ENCODE measurements around the gene KIF21A. TPM values are rescaled to one million over a fixed set of nuclear protein-coding genes. Genes with fewer than 3 reads are reported as not detected.
A peak's percentile ranks its signal among the peaks of the same experiment; 100 is the strongest.

The KIF21A gene
- total RNA-seq, 1 donor from 2014 or later, result 55.3 TPM

DNA sequence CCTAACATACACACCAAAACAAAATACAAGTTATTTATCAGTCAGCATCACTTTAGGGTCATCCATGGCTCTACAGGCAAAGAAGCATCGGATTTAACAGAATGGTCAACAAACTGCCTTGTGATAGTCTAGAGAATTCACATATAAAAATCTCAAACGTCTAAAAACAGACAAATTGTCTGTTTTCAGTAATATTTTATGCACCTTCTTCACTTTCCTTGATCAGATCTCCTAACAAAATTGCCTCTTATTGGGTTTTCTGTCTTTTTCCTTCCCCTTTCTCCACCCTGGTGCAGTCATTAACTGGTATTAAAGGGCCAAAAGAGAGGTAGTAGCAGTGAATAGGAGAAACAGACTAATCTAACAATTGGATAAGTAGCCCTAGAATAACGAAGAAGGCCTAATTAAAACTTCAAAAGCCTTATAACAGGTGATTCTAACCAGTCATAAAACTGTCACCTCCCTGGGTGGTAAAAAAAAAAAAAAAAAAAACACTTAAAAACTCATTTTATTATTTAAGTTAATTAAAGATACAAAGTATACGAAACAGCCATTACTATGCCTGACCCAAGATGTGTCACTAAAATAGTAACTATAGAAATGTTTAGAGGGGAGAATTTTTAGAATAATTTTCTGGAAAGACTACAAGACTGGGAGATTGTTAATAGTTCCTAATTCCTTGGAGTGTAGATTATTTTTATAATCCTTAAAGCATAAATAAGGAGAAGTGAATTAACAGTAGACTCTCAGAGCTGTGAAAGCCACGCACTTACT, 1.5 kb downstream of the KIF21A start:
- ATAC-seq, result no peak
- intact Hi-C loops (cut with micrococcal nuclease), result no loop called here

DNA sequence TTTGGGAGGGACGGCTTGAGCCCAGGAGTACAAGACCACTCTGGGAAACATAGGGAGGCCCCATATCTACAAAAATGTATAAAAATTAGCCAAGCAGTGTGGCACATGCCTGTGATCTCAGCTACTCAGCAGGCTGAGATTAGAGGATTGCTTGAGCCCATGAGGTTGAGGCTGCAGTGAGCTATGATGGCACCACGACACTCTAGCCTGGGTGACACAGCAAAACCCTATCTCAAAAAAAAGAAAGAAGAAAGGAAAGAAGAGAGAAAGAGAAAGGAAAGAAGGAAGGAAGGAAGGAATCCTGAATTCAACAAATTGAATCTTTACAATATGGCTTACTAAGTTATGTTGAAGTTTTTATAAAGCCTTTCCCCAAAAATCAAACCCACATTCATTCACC, 2.1 kb downstream of the KIF21A start:
- ATAC-seq, result no peak
- DNase-seq, result no peak
- intact Hi-C loops (cut with micrococcal nuclease), result no loop called here

More for the DNA sequence above, 1.5 kb downstream of the KIF21A start:
- DNase-seq, result no peak

DNA sequence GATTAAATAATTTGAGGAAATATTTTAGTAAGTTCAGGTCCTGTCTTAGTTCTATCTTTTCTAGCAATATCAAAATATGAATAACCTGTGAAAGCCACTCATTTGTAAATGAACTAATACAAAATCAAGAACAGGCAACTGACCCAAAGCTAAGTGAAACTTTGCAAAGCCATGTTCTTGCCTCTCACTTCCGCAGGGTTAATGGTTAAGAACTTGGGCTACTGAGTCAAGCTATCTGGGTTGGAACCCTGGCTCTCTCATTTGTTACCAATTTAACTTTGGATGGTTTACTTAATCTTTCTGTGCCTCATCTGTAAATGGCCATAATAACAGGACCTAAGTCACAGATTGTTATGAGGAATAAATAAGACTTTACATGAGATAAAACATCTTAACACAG, 2.8 kb downstream of the KIF21A start:
- intact Hi-C loops (cut with micrococcal nuclease), result no loop called here
- ATAC-seq (no peak), DNase-seq (no peak)

DNA sequence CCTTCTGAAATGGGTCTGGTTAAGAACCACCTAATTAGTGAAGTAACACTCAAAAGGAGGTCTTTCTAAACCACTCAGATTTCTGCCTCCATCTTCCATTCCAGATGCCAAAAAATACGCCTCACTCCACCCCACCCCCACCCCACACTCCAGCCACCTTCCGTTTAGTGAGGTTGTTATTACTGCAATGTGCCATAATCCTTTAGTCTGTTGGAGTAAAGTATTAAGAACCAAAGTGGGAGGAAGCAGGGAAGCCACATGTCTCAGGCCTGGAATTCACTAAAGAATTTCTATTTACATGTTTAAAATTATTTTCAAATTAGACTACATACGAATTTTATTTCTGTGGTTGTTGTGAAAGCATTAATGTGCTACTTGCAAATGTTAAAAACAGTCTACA, 7.4 kb downstream of the KIF21A start:
- DNase-seq (no peak), ATAC-seq (no peak)
- intact Hi-C loops (cut with micrococcal nuclease), result no loop called here

DNA sequence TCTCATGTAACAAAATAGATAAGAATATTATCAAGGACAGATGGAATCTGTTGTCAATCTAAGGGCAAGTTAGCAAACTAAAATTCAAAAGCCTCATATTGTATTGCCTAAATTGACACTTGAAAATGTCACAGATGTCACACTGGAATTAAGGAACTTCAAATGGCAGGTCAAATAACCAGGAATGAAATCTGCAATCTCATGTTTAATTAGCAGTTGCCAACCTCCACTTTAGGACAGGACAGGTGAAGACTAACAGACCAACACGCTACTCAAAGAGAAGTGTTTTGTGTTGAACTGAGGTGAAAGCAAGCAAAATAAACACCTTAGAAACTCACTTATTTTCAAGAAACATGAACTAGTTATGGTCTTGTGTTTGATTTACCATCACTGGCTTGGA, 11.1 kb downstream of the KIF21A start:
- DNase-seq, result no peak
- intact Hi-C loops (cut with micrococcal nuclease), result no loop called here
- peak; percentile 28 for ATAC-seq

DNA sequence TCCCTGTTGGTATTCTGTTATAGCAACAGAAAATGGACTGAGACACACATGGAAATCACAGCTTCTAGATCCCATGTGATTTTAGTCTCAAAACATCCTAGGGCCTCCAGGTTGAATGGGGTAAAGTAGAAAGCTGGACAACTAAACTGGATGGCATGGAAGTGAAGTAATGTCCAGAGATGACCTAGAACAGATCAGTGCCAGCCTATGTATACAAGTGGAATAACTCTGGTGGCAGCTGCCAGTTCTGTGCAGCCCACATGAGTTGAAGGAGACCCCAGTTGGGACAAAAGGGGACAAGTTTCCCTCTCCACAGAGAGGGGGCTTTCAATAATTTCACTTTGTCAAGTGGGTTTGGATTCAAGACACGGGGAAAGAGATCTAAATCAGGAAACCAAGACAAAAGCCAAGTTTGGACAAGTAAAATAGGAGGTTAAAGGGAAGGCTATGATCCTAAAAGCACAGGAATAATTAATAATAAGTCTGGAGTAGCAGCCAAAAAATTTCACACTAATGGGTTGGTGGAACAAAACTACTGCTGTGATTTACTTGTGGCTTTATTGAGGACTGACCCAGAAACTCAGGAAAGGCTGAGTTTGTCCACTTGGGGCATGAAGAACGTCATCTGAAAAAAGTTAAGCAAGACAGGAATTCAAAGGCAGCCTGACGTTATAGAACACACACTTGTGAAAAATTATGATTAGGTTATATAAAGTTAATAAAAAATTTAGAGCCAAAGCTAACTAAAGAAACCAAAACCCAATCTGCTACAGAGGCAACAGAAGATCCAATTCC, 11.7 kb downstream of the KIF21A start:
- intact Hi-C loops (cut with micrococcal nuclease), result no loop called here
- DNase-seq (no peak), ATAC-seq (peak; percentile 50)

DNA sequence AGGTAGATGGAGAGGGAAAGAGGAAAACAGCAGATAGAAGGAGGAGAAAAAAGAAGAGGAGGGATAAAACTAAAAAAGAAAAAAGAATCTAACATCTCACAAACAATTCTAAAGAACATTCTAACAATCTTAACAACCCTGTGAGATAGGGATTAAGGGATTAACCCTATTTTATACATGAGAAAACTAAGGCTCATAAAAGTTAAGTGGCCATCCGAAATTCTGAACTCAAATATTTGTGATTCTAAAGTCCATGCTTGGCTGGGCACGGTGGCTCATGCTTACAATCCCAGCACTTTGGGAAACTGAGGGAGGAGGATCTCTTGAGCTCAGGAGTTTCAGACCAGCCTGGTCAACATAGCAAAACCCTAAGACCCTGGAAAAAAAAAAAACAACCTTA, 13.1 kb downstream of the KIF21A start:
- ATAC-seq (no peak), DNase-seq (no peak)
- intact Hi-C loops (cut with micrococcal nuclease), result no loop called here

DNA sequence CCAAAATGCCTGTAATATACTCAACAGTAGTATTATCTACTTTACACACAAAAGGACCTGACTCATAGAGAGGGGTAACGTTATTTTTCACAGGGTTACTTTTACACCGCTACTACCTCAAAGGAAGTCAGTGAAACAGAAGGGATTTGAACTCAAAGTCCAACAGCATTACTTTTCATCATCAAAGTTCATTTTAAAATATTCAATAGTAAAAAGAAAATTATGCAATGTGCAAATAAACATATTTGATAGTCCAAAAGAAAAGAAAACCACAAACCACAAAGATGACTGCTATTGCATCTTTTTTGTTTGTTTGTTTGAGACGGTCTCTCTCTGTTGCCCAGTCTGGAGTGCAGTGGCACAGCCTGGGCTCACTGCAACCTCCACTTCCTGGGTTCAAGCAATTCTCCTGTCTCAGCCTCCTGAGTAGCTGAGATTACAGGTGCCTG, 15.5 kb downstream of the KIF21A start:
- intact Hi-C loops (cut with micrococcal nuclease), result no loop called here
- no peak for ATAC-seq
- DNase-seq, result no peak

DNA sequence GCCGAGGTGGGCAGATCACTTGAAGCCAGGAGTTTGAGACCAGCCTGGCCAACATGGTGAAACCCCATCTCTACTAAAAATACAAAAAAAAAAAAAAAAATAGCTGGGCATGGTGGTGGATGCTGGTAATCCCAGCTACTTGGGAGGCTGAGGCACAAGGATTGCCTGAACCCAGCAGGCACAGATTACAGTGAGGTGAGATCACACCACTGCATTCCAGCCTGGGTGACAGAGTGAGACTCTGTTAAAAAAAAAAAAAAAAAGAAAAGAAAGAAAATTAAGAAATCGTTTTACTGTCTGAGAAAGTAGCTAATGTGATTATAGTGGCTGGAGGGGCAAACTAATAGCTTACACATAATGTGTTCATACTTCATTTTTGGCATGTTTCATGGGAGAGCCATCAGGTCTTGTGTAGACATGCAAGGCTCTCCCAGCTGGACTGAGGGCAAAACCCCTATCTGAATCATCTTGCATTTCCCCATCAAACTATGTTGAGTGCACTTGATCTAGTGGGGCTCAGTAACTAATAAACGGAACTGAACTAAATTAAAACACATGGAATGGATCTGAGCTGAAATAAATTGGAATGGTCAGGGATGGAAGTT, 16.2 kb downstream of the KIF21A start:
- ATAC-seq (no peak), DNase-seq (no peak)
- intact Hi-C loops (cut with micrococcal nuclease), result no loop called here

DNA sequence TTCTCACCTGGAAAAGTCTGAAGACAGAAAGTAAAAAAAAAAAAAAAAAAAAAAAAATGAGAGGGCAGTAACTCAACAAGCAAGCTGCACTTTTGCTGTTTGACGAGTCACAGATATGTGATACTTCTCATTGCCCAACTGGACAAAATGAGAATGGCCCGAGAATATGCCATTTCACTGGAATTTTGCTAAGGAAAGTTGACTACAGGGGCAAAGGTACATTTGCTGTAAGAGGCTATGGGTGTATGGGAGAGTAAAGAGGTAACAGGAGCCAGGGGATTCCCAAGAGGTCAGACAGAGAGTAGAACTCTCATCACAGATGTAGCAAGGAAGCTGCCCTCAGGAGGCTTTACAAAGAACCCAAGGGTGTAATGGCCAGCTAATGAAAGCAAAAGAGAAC, 22.9 kb downstream of the KIF21A start:
- no peak for DNase-seq
- ATAC-seq, result no peak
- intact Hi-C loops (cut with micrococcal nuclease), result no loop called here

DNA sequence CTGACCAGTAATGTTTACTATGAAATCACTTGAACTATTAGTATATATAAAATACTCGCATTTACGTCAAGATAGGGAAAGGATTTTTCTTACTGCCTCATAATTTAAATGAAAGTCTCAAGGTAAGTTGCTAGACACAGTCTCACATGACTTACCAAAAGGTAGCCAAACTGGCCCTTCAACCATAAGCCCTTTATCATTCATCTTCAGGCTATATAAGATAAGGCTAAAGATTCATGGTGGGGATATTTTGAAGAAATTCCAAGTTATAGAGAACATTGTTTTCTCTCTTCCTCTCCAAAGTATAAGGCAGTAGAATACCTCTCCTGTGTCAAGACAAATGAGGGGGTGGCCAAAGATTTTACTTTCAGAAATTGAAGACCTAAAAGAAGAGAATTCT, 23.4 kb downstream of the KIF21A start:
- intact Hi-C loops (cut with micrococcal nuclease), result no loop called here
- no peak for ATAC-seq
- no peak for DNase-seq

DNA sequence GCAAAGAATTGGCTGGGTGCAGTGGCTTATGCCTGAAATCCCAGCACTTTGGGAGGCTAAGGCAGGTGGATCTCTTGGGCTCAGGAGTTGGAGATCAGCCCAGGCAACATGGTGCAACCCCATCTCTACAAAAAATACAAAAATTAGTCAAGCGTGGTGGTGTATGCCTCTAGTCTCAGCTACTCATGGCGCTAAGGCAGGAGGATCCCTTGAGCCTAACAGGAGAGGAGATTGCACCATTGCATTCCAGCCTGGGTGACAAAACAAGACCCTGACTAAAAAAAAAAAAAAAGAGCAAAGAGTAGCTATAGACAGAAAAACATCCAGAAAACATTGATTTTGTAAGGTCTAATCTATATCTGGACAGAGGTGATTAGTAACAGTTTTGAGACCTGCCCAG, 25.0 kb downstream of the KIF21A start:
- ATAC-seq (no peak), DNase-seq (no peak)
- intact Hi-C loops (cut with micrococcal nuclease), result no loop called here

DNA sequence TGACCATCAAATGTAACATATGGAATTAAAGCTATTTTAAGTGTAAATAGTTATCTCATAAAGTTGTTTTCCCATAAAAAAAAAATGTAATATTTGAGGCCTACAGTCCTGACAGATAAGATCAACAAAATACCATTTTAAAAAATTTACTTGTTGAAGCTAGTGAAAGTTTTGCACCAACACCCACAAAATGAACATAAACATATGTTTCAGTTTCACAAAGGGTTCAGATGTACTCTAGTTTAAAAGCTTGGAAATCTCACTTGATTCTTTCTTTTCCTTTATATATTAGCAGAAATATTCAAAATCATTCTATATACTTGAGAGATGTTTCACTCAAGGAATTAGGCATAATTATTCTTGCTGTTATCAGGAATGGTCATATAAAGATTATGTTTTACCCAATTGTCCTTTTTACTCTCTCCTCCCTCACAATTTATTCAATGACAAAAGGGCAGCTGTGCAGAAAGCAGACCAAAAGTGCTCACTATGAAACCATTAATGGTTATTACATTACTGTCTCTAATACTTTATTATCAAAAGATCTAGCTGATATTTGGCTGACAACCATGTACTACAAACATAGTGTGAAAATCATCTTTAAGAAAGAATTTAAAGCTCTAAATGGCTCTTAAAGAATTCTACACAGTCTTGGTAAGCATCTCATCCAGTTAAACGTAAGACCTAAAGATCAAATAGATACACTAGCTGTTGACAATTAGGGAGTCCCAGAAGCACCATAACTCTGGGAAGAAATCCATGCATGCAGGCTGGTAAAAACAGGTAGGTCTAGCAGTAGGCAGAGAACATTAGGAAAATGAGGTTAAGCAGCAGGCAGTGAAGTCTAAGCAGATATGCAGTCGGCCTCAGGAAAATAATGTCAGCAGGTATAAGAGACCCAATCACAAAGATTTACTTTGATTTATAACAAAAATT, 28.8 kb downstream of the KIF21A start:
- ATAC-seq, result peak; percentile 18
- DNase-seq, result no peak
- intact Hi-C loops (cut with micrococcal nuclease), result no loop called here

DNA sequence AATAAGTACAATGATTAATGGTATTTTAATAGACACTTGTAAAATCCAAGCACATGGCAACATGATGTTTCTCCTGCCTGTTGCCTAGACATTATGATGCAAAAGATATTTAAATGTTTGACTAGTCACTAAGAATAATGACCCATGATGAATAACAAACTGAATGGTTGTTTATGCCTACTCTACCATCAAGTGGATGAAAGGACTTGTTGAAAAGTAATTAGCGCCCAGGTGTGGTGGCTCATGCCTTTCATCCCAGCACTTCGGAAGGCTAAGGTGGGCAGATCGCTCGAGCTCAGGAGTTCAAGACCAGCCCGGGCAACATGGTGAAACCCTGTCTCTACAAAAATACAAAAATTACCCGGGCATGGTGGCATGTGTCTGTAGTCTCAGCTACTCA, 30.7 kb downstream of the KIF21A start:
- DNase-seq (no peak), ATAC-seq (no peak)

DNA sequence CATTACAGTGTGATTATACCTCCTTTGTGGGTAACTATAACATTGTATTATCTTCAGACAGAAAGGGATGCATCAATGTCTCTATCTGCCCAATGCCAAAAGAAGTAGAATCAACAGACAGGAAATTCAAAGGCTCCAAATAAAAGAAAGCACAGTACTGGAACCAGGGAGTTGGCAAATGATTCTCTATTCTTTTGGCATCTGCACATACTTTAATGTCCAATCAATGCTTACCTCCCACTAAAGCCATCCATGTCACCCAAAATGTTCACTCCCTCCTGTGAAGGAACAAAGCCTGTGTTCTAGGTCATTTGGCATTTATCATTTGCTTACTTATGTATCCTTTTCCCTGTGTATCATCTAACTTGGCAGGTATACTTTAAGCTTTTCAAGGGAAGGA, 36.7 kb downstream of the KIF21A start:
- DNase-seq (no peak), ATAC-seq (peak; percentile 11)
- intact Hi-C loops (cut with micrococcal nuclease), result no loop called here

More for the DNA sequence above, 30.7 kb downstream of the KIF21A start:
- intact Hi-C loops (cut with micrococcal nuclease), result no loop called here

DNA sequence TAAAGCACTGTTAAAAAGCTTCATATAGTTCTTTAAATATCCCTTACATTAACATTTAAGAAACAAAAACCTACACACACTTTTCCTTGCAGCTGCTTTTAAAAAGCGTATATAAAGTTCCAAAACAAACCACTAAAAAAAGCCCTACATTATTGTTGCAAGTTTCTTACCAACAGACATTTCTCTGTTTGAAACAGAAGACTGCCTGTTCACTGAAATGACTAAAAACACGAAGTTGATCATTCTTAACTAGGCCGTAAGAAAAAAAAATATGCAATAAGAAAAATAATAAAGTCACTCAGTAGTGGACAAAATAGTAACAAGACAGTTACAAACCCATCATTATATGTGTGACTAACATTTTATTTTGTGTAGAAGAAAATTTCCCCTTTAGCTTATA, 37.3 kb downstream of the KIF21A start:
- intact Hi-C loops (cut with micrococcal nuclease), result no loop called here
- no peak for DNase-seq
- no peak for ATAC-seq

DNA sequence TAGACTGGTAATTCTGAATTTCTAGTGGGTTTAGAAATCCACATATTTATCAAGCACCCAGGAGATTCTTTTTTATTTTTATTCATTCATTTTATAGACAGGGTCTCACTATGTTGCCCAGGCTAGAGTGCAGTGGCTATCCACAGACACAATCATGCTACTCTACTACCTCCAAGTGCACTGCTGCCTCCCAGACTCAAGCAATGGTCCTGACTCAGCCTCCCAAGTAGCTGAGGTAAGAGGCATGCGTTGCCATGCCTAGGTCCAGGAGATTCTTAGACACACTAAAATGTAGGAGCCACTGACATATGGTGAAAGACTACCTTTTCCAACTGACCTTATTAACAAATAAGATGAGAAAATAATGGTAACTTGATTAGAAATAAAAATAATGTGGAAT, 38.9 kb downstream of the KIF21A start:
- intact Hi-C loops (cut with micrococcal nuclease), result no loop called here
- ATAC-seq (no peak), DNase-seq (no peak)

DNA sequence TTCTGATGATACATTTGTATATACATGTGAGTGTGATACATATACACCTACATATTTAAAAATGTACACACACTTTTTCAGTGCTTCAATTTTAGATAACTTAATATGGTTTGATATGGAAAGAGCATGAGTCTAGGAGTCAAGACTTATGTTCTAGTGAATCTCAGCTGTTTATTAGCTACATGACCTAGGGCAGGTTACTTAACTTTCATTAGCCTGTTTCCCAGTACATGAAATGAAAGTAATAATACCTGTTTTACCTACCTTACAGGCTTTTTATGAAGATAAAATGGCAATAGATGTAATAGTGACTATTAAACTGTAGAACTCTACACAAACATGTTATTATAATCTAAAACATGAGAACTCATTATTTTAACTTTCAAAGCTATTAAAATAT, 39.5 kb downstream of the KIF21A start:
- intact Hi-C loops (cut with micrococcal nuclease), result no loop called here
- ATAC-seq, result no peak
- no peak for DNase-seq

DNA sequence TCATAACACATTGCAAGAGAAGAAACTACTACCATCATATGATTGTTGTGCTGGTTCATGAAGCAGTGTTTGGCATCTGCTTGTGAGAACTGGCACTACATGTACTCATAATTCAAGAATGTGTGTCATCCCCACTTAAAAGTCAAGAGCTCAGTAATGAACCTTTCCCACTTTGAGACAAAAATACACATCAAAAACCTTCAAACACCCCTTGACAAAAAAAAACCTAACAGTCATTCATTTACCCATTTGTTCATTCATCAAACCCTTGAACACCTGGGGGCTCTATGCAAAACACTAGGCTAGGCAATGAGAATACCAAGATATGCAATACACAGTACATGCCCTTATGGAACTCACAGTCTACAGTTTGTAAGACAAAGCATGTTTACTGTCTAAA, 40.0 kb downstream of the KIF21A start:
- intact Hi-C loops (cut with micrococcal nuclease), result no loop called here
- ATAC-seq (peak; percentile 81), DNase-seq (no peak)

All from left ventricle myocardium superior (tissue), 1 donor.